GM21717 (cell line): ENCODE data around the gene TGOLN2.
"Not testable (repeated sequence)": the region's sequence is repeated elsewhere in the genome, so short reads cannot be mapped to it uniquely, and the experiment has no call there.

Experiments used
- ATAC-seq: cut with Tn5 transposase; IDR thresholded peaks from one replicate; pipeline ENCODE4 v1.9.1; 2021; ENCODE audit warnings: mild to moderate bottlenecking, moderate library complexity; ENCODE audit not compliant: unreplicated experiment

The TGOLN2 gene

GRCh38 chr2:85340034-85340892 is 12.5 kb upstream of the TGOLN2 start:
- ATAC-seq, result no peak

DNA sequence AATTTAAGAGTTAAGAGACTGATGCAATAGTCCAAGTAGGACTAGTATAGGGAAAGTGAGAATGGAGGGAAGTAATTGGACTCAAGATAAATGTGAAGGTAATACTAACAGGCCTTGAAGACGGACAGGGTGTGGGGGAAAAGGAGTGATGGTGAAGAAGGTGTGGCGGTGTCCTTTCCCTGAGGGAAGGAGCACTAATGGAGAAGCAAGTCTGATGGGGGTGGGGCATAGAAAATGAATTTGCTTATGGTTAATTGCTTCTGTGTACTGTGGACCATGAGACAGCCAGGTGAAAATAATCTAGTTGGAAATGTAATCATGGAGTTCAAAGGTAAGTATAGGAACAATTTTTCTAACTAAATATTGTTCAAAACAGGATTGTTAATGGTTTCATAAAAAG is 7.1 kb upstream of the TGOLN2 start:
- ATAC-seq, result no peak

DNA sequence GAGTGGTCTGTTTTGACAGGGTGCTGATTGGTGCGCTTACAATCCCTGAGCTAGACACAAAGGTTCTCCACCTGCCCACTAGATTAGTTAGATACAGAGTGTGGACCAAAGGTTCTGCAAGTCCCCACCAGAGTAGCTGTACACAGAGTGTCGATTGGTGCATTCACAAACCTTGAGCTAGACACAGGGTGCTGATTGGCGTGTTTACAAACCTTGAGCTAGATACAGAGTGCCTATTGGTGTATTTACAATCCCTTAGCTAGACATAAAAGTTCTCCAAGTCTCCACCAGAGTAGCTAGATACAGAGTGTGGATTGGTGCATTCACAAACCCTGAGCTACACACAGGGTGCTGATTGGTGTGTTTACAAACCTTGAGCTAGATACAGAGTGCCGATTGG is 6.1 kb upstream of the TGOLN2 start:
- not testable (repeated sequence) for ATAC-seq

DNA sequence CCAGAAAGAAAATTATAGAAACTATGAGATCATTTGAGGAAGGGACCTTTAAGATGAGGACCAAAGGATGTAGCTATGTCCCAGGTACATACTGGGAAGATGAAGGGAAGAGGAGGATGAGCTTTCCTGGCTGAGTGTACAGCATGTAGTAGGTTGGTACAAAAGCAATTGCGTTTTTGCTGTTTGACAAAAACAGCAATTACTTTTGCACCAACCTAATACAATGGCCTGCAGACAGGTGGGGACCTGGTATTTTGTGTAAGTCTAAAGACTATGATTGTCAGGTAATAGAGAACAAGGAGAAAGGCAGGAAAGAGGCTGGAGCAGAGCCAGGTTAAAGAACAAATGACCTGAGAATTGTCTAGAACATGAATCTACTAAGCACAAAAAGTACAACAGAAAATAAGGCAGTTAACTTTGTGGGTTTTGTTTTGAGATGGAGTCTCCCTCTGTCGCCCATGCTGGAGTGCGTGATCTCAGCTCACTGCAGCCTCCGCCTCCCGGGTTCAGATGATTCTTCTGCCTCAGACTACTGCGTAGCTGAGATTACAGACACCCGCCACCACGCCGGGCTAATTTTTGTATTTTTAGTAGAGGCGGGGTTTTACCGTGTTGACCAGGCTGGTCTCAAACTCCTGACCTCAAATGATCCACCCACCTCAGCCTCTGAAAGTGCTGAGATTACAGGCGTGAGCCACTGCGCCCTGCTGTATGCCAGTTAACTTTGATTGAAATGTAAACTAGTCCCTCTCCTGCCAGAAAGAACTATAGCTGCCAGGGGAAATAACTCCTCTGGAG is 3.2 kb upstream of the TGOLN2 start:
- no peak for ATAC-seq

DNA sequence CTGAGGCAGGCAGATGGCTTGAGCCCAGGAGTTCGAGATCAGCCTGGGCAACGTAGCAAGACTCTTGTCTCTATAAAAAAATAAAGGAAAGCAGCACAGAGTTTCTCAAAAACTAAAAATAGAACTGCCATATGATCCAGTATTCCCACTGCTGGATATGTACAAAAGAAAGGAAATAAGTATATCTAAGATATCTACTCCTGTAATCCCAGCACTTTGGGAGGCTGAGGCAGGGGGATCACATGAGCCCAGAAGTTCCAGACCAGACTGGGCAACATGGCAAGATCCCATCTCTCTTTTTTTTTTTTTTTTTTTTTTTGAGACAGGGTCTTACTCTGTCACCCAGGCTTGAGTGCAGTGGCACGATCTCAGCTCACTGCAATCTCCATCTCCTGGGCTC is 1.9 kb upstream of the TGOLN2 start:
- not testable (repeated sequence) for ATAC-seq

DNA sequence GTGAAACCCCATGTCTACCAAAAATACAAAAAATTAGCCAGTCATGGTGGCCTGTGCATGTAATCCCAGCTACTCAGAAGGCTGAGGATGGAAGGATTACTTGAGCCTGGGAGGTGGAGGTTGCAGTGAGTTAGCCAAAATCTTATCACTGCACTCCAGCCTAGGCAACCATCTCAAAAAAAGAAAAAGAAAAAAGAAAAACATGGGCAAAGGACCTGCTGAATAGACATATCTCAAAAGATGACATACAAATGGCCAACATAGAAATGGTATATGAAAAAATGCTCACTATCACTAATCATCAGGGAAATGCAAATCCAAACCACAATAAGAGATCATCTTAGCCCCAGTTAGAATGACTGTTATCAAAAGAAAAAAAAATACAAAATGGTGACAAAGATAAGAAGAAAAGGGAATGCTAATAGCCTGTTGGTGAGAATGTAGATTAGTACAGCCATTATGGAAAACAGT is 1.4 kb upstream of the TGOLN2 start:
- no peak for ATAC-seq

DNA sequence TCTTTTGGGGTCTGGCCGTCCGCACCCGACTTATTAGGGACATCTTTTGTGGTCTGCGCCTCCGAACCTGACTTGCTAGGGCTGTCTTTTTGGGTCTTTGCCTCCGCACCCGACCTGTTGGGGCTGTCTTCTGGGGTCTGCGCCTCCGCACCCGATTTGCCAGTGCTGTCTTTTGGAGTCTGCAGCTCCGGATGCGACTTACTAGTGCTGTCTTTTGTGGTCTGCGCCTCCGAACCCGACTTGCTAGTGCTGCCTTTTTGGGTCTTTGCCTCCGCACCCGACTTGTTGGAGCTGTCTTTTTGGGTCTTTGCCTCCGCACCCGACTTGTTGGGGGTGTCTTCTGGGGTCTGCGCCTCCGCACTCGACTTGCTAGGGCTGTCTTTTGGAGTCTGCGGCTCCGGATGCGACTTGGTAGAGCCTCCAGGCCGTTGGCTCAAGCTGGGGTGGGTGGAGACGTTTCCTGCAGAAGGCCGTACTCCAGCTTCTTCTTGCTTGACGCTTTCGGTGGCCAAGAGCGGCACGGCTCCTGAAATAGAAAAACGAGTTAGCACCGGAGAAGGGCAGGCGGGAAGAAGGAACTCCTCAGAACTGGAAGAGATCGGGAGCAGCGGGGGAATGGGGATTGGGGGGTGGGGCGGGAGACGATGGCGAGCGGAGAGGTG is 498 bp downstream of the TGOLN2 start:
- peak; percentile 27 for ATAC-seq

DNA sequence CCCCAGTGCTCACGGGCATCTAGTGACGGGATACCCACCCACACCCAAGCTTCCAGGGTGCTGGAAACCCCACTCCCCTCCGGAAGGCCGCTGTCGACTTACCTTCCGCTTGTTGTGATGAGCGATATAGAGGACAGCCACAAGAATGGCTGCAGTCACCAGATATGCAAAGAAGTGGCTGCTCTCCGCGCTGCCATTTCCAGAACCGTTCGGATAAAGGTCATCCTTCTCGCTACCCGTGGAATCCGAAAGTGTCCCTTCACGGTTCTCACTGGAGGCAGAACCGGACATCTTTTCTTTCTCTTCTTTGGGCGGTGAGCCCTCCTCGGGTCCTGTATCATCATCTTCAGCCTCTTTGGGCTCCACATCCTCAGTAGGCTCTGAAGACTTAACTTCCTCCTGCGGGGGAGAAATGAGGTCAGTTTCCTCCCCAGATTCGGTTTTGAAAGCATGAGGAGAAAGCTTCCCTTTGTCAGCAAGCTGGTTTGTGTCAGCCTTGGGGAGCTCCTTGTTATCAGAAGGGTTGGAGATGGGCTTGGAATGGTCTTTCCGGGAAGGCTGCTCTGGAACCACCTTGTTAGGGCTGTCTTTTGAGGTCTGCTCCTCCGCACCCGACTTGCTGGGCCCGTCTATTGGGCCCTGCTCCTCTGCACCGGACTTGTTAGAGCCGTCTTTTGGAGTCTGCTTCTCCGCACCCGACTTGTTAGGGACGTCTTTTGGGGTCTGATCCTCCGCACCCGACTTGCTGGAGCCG is 1.2 kb downstream of the TGOLN2 start:
- peak; percentile 40 for ATAC-seq

- ATAC-seq, result no peak
Observed at GRCh38 chr2:85325466-85325811, 2.4 kb downstream of the TGOLN2 start.

- no peak for ATAC-seq
Observed at GRCh38 chr2:85324639-85325465, 2.9 kb downstream of the TGOLN2 start.

DNA sequence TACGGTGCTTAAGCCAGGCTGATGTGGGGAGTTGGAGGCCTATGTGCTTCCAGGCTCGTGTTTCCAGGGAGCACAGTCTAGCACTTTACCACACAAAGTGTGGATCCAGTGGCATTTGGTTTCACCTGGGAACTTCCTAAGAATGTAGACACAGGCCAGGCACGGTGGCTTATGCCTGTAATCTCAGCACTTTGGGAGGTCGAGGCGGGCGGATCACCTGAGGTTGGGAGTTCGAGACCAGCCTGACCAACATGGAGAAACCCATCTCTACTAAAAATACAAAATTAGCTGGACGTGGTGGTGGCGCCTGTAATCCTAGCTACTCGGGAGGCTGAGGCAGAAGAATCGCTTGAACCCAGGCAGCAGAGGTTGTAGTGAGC is 3.8 kb downstream of the TGOLN2 start:
- ATAC-seq, result not testable (repeated sequence)

DNA sequence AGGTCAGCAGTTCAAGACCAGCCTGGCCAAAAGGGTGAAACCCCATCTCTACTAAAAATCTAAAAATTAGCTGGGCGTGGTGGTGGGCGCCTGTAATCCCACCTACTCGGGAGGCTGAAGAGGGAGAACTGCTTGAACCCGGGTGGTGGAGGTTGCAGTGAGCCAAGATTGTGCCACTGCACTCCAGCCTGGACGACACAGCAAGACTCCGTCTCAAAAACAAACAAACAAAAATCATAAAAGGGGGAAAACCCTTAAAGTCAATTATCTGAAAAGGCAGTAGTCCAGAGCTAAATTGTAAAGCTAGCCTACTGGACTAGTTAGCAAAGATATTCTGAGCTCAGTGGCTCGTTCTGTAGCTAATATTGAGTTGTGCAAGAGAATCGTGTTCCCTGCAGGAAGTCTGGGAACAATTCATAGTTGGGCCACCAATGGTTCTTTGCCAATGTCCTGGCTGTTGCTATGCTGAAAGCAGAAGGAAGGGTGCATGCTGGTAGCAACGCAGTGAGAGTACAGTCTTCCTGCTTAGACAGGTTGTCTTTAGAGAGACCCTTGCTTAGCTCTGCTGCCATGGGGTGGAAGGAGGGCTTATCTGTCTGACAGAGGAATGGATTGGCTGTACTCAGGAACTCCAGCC is 4.3 kb downstream of the TGOLN2 start:
- no peak for ATAC-seq

DNA sequence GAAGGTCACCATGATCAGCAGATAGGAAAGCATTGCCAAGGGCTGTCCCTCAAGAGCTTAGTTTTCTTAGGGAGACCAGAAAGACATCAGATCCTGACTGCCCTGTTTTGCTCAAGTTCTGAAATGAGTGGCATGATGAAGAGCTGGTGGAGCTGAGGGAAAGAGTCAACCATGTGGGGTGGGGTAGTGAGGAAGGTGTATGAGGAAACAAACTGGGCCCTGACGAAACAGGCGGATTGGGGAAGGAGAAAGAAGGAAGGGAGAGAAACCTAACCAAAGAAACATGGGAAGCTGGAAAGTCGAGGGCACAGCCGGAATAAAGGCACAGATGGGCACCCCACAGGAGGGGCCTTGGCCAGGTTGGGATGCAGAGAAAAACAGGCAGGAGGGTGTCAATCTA is 8.0 kb downstream of the TGOLN2 start:
- ATAC-seq, result no peak

DNA sequence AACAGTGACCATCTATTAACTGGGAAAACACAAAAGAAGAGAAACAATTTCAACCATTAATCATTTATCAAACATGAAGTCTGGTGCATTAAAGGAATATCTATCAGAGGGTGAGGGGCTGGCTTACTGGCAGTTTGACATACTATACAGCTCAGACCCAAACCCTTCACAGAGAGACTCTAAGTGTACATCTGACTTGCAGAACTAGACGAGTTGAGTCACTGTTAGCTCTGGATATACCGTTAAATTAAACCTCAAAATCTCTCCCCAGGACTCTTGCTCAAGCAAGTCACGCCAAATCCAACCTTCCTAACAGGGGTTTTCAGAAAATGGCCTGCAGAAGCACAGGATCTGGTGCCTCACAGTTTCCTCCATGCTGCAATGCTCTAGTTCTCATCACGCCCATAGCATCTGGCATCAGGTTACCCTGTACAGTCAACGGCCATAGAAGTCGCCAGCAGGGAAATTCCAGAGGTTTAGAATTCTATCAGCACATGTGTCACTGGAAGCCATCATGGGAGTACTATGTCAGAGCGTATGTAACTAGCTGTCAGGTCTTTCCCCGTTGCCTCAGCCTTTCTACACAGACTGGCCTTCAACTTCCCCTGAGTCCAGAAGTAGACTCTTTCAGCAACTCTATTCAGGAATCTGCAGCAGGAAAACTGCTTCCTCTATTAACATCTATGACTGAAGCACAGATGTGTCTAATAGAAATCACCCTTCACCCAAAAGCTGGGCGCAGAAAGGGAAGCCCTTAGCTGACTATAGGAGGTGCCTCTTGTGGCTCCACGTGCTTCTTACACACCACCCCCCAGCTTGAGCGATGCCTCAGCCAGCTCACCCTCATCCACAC is 9.3 kb downstream of the TGOLN2 start:
- ATAC-seq, result no peak

GRCh38 chr2:85315921-85316320 is 11.9 kb downstream of the TGOLN2 start:
- not testable (repeated sequence) for ATAC-seq

DNA sequence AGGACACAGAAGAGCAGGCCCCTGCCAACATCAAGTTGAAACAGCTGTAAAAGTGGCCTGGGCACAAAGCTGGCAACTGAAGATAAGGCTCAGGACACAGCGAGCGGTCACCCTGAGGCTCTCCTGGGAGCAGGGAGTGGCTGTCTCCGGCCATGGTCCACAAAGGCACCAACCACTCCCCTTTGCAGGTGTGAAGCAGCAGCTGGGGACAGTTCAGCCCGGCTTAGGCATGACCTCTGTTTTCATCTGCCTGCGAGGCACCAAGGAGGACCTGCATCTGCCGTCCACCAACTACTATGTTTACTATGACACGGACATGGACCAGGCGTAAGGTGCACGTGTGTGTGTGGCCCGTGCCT is 12.9 kb downstream of the TGOLN2 start:
- ATAC-seq, result no peak

GRCh38 chr2:85312404-85312803 is 15.4 kb downstream of the TGOLN2 start:
- ATAC-seq, result no peak

DNA sequence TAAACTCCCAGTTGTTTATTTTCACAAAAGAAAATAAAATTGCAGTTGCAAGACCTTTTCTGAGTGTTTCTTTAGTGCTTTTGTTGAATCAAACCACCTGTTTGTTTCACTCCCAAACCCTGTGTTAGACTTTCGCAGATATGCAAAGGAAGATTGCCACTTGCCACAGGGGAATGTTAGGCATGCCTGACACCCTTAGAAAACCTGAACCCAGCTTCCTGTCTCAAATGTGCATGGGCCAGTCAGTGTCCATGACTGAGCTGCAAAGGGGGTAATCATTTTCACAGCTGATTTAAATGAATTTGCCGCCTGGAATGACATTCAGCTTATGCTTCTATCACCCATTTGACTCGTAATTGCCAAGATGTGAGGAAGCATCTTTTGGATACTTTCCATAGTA is 17.5 kb downstream of the TGOLN2 start:
- no peak for ATAC-seq
